MM.1S (cell line): ENCODE data around the gene ARFGAP1.

Experiments used
- DNase-seq: peaks from one replicate; pipeline ENCODE4 v3.0.0-alpha.2; 2015
- H2AFZ ChIP-seq: fragments of 300-600 bp; sonication (generic); 2 replicates; pipeline ENCODE4 v1.6.0; 2016; ENCODE audit warnings: antibody characterized with exemption, low read length
- H3F3A ChIP-seq: fragments of 300-600 bp; sonication (generic); 2 replicates; pipeline ENCODE4 v1.6.1; 2016; ENCODE audit warnings: mild to moderate bottlenecking, antibody characterized with exemption, low read length, moderate library complexity, mixed read lengths; ENCODE audit not compliant: insufficient read depth
- H3K27ac ChIP-seq: fragments of 300-600 bp; sonication (generic); 2 replicates; pipeline ENCODE4 v1.5.1; 2016; ENCODE audit warnings: mild to moderate bottlenecking, low read length
- H3K27me3 ChIP-seq: fragments of 300-600 bp; sonication (generic); replicated peaks from 2 replicates; pipeline ENCODE4 v1.6.0; 2016; ENCODE audit warnings: low read length; ENCODE audit not compliant: insufficient read depth
- H3K36me3 ChIP-seq: fragments of 300-600 bp; sonication (generic); replicated peaks from 2 replicates; pipeline ENCODE4 v1.6.1; 2016; ENCODE audit warnings: mild to moderate bottlenecking, low read length, mixed read lengths; ENCODE audit not compliant: insufficient read depth
- H3K4me1 ChIP-seq: fragments of 300-600 bp; sonication (generic); 2 replicates; pipeline ENCODE4 v1.6.1; 2016; ENCODE audit warnings: low read length, mixed read lengths
- H3K4me2 ChIP-seq: fragments of 300-600 bp; sonication (generic); 2 replicates; pipeline ENCODE4 v1.6.0; 2016; ENCODE audit warnings: low read depth, low read length
- H3K4me3 ChIP-seq: fragments of 300-600 bp; sonication (generic); 2 replicates; pipeline ENCODE4 v1.5.1; 2016; ENCODE audit warnings: low read length, mixed read lengths
- H3K79me2 ChIP-seq: fragments of 300-600 bp; sonication (generic); 2 replicates; pipeline ENCODE4 v1.6.1; 2016; ENCODE audit warnings: mixed run types, low read length, mixed read lengths
- H3K9ac ChIP-seq: fragments of 300-600 bp; sonication (generic); 2 replicates; pipeline ENCODE4 v1.6.1; 2016; ENCODE audit warnings: low read length, mixed read lengths
- H3K9me2 ChIP-seq: fragments of 300-600 bp; sonication (generic); replicated peaks from 2 replicates; pipeline ENCODE4 v1.6.1; 2016; ENCODE audit warnings: mild to moderate bottlenecking, low read length, mixed read lengths; ENCODE audit not compliant: insufficient read depth
- H3K9me3 ChIP-seq: fragments of 300-600 bp; sonication (generic); replicated peaks from 2 replicates; pipeline ENCODE4 v1.6.1; 2016; ENCODE audit warnings: mild to moderate bottlenecking, low read length, mixed read lengths; ENCODE audit not compliant: insufficient read depth
- H4K20me1 ChIP-seq: fragments of 300-600 bp; sonication (generic); 2 replicates; pipeline ENCODE4 v1.6.1; 2016; ENCODE audit warnings: mild to moderate bottlenecking, low read length, moderate library complexity, mixed read lengths; ENCODE audit not compliant: insufficient read depth
- EZH2 ChIP-seq: fragments of 300-600 bp; sonication (generic); optimal IDR thresholded peaks from 2 replicates; pipeline ENCODE3; 2017; ENCODE audit warnings: low read depth, mild to moderate bottlenecking, antibody characterized with exemption, low read length, mixed read lengths
- EZH2phosphoT487 ChIP-seq: fragments of 300-600 bp; sonication (generic); IDR thresholded peaks from 2 replicates; pipeline ENCODE4 v1.6.1; 2018; ENCODE audit warnings: antibody characterized with exemption, low read length
- TF ChIP-seq, protein P1 (sequence below): fragments of 300-600 bp; sonication (generic); IDR thresholded peaks from 2 replicates; pipeline ENCODE4 v1.5.1; 2016; ENCODE audit warnings: antibody characterized with exemption, low read length, mixed read lengths

The ARFGAP1 gene

DNA sequence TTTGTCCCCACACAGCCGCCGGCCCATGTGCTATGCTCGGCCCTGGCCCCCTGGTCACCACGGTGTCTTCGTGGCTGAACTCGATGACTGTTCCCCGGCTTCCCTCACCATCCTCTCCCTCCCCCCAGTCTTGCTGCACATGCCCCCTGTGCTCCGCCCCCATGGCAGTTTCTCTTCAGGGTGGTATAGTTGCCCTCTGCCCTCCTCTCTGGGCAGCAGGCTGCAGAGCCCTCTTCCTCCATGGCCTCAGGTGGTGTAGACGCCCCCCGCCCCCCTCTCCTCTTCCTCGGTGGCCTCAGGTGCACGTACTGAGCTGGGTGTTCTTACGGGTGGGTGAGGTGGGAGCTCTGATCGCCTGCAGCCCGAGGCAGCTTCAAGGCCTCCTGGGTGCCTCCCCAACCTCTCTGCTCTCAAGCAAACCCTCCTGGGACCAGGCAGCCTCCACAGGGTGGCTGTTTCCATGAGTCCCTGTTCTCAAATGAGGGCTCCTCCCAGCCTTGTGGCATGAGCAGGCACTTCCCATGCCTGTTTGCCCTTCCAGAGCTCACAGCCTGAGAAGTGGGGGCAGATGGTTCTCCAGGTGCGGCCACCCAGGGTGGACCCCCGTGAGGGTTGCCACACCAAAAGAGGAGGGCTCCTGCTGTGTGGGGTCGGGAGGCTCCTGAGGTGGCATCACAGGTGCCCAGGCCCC, 45.1 kb downstream of the ARFGAP1 start:
- H4K20me1 ChIP-seq = no peaks in the 10 kb centered on the region
- no peaks in the 10 kb centered on the region for H3K79me2 ChIP-seq
- DNase-seq = no peak
- no peak overlapping the region for H3K27ac ChIP-seq
- H3K9me2 ChIP-seq = no peaks in the 10 kb centered on the region
- H2AFZ ChIP-seq = no peak overlapping the region
- H3K27me3 ChIP-seq = peaks cover 91% of the 10 kb centered on the region
- H3K4me2 ChIP-seq = no peak overlapping the region
- no peak overlapping the region for H3K9ac ChIP-seq
- no peak overlapping the region for H3K4me3 ChIP-seq
- no peaks in the 10 kb centered on the region for H3K4me1 ChIP-seq
- no peaks in the 10 kb centered on the region for H3F3A ChIP-seq
- H3K9me3 ChIP-seq = no peaks in the 10 kb centered on the region
- no peaks in the 10 kb centered on the region for H3K36me3 ChIP-seq
- TF ChIP-seq EZH2 (no peak), EZH2phosphoT487 (no peak)
- TF ChIP-seq, protein P1, sequence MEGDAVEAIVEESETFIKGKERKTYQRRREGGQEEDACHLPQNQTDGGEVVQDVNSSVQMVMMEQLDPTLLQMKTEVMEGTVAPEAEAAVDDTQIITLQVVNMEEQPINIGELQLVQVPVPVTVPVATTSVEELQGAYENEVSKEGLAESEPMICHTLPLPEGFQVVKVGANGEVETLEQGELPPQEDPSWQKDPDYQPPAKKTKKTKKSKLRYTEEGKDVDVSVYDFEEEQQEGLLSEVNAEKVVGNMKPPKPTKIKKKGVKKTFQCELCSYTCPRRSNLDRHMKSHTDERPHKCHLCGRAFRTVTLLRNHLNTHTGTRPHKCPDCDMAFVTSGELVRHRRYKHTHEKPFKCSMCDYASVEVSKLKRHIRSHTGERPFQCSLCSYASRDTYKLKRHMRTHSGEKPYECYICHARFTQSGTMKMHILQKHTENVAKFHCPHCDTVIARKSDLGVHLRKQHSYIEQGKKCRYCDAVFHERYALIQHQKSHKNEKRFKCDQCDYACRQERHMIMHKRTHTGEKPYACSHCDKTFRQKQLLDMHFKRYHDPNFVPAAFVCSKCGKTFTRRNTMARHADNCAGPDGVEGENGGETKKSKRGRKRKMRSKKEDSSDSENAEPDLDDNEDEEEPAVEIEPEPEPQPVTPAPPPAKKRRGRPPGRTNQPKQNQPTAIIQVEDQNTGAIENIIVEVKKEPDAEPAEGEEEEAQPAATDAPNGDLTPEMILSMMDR = no peak

DNA sequence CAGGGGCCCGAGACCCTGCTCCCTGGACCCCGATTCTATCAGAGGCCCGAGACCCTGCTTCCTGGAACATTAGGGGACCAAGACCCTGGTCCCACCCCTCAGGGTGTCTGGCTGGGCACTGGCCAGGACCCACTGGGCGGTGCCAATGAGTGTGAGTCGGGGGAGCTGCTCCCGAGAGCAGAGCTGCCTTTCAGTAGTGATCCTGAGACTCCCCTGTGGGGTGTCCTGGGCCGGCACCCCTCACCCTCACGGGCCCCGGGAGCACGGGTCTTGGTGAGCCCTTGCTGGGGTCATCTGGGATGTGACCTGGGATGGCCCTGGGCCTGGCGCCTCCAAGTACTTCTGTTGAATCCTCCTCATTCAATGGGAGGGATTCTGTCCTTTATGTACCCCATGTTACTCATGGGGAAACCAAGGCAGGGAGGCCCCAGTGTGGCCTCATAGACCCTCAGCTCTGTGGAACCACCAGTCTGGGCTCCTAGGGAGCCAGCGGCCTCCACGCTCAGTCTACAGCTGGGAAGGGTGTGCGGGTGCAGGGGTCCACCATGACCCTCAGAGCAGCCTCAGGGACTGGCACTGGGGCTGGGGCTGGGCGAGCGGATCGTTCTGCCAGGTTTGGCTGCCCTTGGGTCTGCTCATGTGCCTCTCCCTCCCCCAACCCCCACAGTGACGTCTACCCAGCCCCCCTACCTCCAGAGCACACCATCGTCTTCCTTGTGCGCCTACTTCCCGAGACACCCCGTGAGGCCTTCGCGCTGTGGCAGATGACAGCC, 46.0 kb downstream of the ARFGAP1 start:
- Histone ChIP-seq H3K4me3 (no peak overlapping the region), H3K4me2 (no peak overlapping the region), H4K20me1 (no peaks in the 10 kb centered on the region), H3K27ac (no peak overlapping the region), H3K27me3 (peaks cover 92% of the 10 kb centered on the region), H3K79me2 (no peaks in the 10 kb centered on the region), H3F3A (no peaks in the 10 kb centered on the region), H3K36me3 (no peaks in the 10 kb centered on the region), H2AFZ (no peak overlapping the region), H3K9me2 (no peaks in the 10 kb centered on the region), H3K4me1 (no peaks in the 10 kb centered on the region), H3K9me3 (no peaks in the 10 kb centered on the region), H3K9ac (no peak overlapping the region)
- no peak for TF ChIP-seq EZH2phosphoT487
- TF ChIP-seq, protein P1 = no peak
- no peak for TF ChIP-seq EZH2
- no peak for DNase-seq

DNA sequence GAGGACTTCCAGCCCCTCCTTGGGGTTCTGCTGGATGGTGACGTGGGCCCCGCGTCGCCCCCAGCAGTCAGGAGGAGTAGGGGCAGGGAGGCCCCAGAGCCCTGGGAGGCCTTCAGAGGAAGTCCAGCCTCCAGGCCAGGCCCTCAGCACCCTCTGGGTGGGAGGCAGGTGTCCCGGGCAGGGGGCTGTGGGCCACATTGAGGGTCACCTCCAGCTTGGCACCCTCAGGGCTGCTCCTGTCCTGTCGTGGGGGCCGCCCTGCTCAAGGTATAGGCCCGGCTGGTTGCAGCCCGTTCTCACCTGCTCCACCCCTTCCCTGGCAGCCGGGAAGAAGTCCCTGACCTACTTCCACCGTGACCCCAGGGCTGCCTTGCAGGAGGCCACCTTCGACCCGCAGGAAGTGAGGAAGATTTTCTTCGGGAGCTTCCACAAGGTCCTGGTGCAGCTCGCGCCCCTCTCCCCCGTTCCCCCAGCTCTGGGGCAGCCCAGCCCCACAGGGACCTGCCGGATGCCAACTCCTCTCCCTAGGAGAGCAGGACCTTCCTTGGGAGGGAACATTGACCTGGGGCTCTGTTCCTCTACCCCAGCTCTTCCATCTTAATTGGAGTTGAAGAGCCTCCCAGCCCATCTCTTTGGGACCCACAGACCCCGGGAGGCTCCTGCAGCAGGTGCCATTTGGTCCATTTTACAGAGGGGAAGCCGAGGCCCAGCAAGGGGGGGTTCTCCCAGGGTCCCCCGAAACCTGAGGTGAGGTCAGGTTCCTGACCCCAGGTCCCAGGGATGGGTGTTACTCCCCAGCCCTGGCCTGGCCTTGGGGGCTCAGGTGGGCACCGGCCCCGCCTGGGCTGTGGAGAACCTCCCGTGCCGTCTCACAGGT, 46.8 kb downstream of the ARFGAP1 start:
- H3K4me1 ChIP-seq = no peaks in the 10 kb centered on the region
- H3K27me3 ChIP-seq = peaks cover 98% of the 10 kb centered on the region
- H3K9me3 ChIP-seq = no peaks in the 10 kb centered on the region
- no peak overlapping the region for H3K4me2 ChIP-seq
- no peaks in the 10 kb centered on the region for H3K79me2 ChIP-seq
- no peaks in the 10 kb centered on the region for H3F3A ChIP-seq
- no peak overlapping the region for H3K4me3 ChIP-seq
- H3K9me2 ChIP-seq = no peaks in the 10 kb centered on the region
- no peak overlapping the region for H3K27ac ChIP-seq
- no peak overlapping the region for H2AFZ ChIP-seq
- no peaks in the 10 kb centered on the region for H3K36me3 ChIP-seq
- no peak overlapping the region for H3K9ac ChIP-seq
- no peaks in the 10 kb centered on the region for H4K20me1 ChIP-seq
- TF ChIP-seq EZH2 (no peak), EZH2phosphoT487 (no peak)
- TF ChIP-seq, protein P1 = no peak
- DNase-seq = no peak
